Rectal smooth muscle tissue (tissue), 1 donor: ENCODE data around the gene KIF17.

Experiments used
- H3K27ac ChIP-seq: one replicate; pipeline ENCODE4 v1.7.0; 2013; ENCODE audit warnings: low read depth, low read length, inconsistent platforms
- H3K27me3 ChIP-seq: one replicate; pipeline ENCODE4 v1.7.0; 2013; ENCODE audit warnings: low read length; ENCODE audit not compliant: control insufficient read depth, insufficient read depth
- H3K36me3 ChIP-seq: one replicate; pipeline ENCODE4 v1.7.0; 2013; ENCODE audit warnings: low read length; ENCODE audit not compliant: control insufficient read depth, insufficient read depth
- H3K4me1 ChIP-seq: one replicate; pipeline ENCODE4 v1.7.0; 2013; ENCODE audit warnings: low read length; ENCODE audit not compliant: control insufficient read depth, insufficient read depth
- H3K4me3 ChIP-seq: one replicate; pipeline ENCODE4 v1.7.0; 2013; ENCODE audit warnings: low read length
- H3K9ac ChIP-seq: one replicate; pipeline ENCODE4 v1.7.0; 2013; ENCODE audit warnings: low read length

KIF17 gene

GRCh38 chr1:20712215-20712577 lies 5.6 kb downstream of the KIF17 start:
- H3K9ac ChIP-seq: no peak overlapping the region
- H3K4me3 ChIP-seq: no peak overlapping the region
- no peaks in the 10 kb centered on the region for H3K36me3 ChIP-seq
- H3K27me3 ChIP-seq: peaks cover 5% of the 10 kb centered on the region
- H3K27ac ChIP-seq: no peak overlapping the region
- H3K4me1 ChIP-seq: no peaks in the 10 kb centered on the region

GRCh38 chr1:20711285-20712214 lies 6.3 kb downstream of the KIF17 start:
- H3K27ac ChIP-seq: no peak overlapping the region
- H3K4me3 ChIP-seq: no peak overlapping the region
- H3K9ac ChIP-seq: no peak overlapping the region
- peaks cover 5% of the 10 kb centered on the region for H3K27me3 ChIP-seq
- H3K4me1 ChIP-seq: no peaks in the 10 kb centered on the region
- no peaks in the 10 kb centered on the region for H3K36me3 ChIP-seq

GRCh38 chr1:20710469-20711284 lies 7.1 kb downstream of the KIF17 start:
- Histone ChIP-seq H3K4me3 (no peak overlapping the region), H3K36me3 (no peaks in the 10 kb centered on the region), H3K4me1 (no peaks in the 10 kb centered on the region), H3K9ac (no peak overlapping the region), H3K27me3 (no peaks in the 10 kb centered on the region), H3K27ac (no peak overlapping the region)

GRCh38 chr1:20709868-20710267 lies 7.9 kb downstream of the KIF17 start:
- Histone ChIP-seq H3K36me3 (no peaks in the 10 kb centered on the region), H3K4me1 (no peaks in the 10 kb centered on the region), H3K4me3 (no peak overlapping the region), H3K9ac (no peak overlapping the region), H3K27me3 (no peaks in the 10 kb centered on the region), H3K27ac (no peak overlapping the region)

GRCh38 chr1:20708891-20709290 lies 8.9 kb downstream of the KIF17 start:
- no peak overlapping the region for H3K4me3 ChIP-seq
- H3K9ac ChIP-seq: no peak overlapping the region
- H3K27me3 ChIP-seq: no peaks in the 10 kb centered on the region
- no peak overlapping the region for H3K27ac ChIP-seq
- H3K4me1 ChIP-seq: no peaks in the 10 kb centered on the region
- H3K36me3 ChIP-seq: no peaks in the 10 kb centered on the region

- H3K27me3 ChIP-seq: no peaks in the 10 kb centered on the region
- H3K4me1 ChIP-seq: no peaks in the 10 kb centered on the region
- no peaks in the 10 kb centered on the region for H3K36me3 ChIP-seq
- H3K9ac ChIP-seq: no peak overlapping the region
- H3K4me3 ChIP-seq: no peak overlapping the region
- no peak overlapping the region for H3K27ac ChIP-seq
Measured at GRCh38 chr1:20708057-20708456, 9.8 kb downstream of the KIF17 start.

- Histone ChIP-seq H3K27ac (no peak overlapping the region), H3K4me3 (no peak overlapping the region), H3K9ac (no peak overlapping the region), H3K4me1 (no peaks in the 10 kb centered on the region), H3K27me3 (no peaks in the 10 kb centered on the region), H3K36me3 (no peaks in the 10 kb centered on the region)
Measured at GRCh38 chr1:20706841-20707240, 11.0 kb downstream of the KIF17 start.

- Histone ChIP-seq H3K27me3 (no peaks in the 10 kb centered on the region), H3K4me1 (no peaks in the 10 kb centered on the region), H3K4me3 (no peak overlapping the region), H3K36me3 (no peaks in the 10 kb centered on the region), H3K27ac (no peak overlapping the region), H3K9ac (no peak overlapping the region)
Measured at GRCh38 chr1:20705203-20705755, 12.5 kb downstream of the KIF17 start.

GRCh38 chr1:20704390-20705202 lies 13.2 kb downstream of the KIF17 start:
- Histone ChIP-seq H3K27ac (no peak overlapping the region), H3K36me3 (no peaks in the 10 kb centered on the region), H3K9ac (no peak overlapping the region), H3K27me3 (no peaks in the 10 kb centered on the region), H3K4me3 (no peak overlapping the region), H3K4me1 (no peaks in the 10 kb centered on the region)

- no peak overlapping the region for H3K4me3 ChIP-seq
- no peak overlapping the region for H3K9ac ChIP-seq
- no peaks in the 10 kb centered on the region for H3K27me3 ChIP-seq
- H3K4me1 ChIP-seq: peaks cover 5% of the 10 kb centered on the region
- no peak overlapping the region for H3K27ac ChIP-seq
- no peaks in the 10 kb centered on the region for H3K36me3 ChIP-seq
Measured at GRCh38 chr1:20703124-20703756, 14.6 kb downstream of the KIF17 start.

- H3K36me3 ChIP-seq: no peaks in the 10 kb centered on the region
- no peak overlapping the region for H3K27ac ChIP-seq
- H3K9ac ChIP-seq: no peak overlapping the region
- H3K4me3 ChIP-seq: no peak overlapping the region
- H3K4me1 ChIP-seq: peaks cover 10% of the 10 kb centered on the region
- no peaks in the 10 kb centered on the region for H3K27me3 ChIP-seq
Measured at GRCh38 chr1:20702416-20702815, 15.4 kb downstream of the KIF17 start.
